GM23248 (cell line): Measurements from ENCODE around the gene AGRN.

ENCODE experiments used
- EZH2 ChIP-seq: fragments of 200-600 bp; sonication (generic); IDR thresholded peaks from 2 replicates; pipeline ENCODE4 v1.6.1; 2018; ENCODE audit warnings: antibody characterized with exemption, mild to moderate bottlenecking; ENCODE audit not compliant: insufficient read depth, poor library complexity, severe bottlenecking
- EZH2phosphoT487 ChIP-seq: fragments of 200-600 bp; sonication (generic); IDR thresholded peaks from 2 replicates; pipeline ENCODE4 v1.6.1; 2018; ENCODE audit warnings: antibody characterized with exemption, moderate library complexity, mild to moderate bottlenecking, low read depth; ENCODE audit not compliant: insufficient read depth

DNA sequence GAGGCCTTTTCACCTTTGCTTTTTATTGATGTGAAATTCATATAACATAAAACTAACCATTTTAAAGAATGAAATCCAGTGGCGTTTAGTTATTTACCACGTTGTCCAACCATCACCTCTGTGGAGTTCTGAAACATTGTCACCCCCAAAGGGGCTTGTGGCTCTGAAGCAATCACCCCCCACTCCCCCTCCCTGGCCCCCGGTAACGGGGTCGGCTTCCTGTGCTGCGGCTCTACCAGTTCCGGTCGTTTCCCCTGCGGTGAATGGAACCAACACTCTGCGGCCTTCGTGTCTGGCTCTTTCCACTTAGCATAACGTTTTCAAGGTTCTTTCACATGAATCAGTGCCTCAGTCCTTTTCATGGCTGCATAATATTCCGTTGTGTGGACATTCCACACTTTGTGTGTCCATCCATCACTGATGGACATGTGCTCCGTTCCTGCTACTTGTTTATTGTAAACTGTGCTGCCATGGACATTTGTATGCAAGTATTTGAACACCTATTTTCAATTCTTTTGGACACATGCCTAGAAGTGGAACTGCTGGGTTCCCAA, 8.4 kb upstream of the AGRN start:
- TF ChIP-seq EZH2phosphoT487 (no peak), EZH2 (no peak)
